Right lobe of liver (tissue), 4 donors: ENCODE results near the gene CD8A.

Source experiments
- POLR2A ChIP-seq: fragments of 450-650 bp; IDR thresholded peaks from one replicate; pipeline ENCODE4 v1.6.1; 2017; ENCODE audit warnings: antibody characterized with exemption, mild to moderate bottlenecking
- TF ChIP-seq, protein P1 (sequence below), 4 donors: fragments of 200-600 bp in 3 of 4; fragments of 450-650 bp in 1 of 4; IDR thresholded peaks; one replicate each; pipeline versions ENCODE4 v1.5.1 to v1.8.0; 2016 to 2022; ENCODE audit warnings: antibody characterized with exemption in 4 of 4, mild to moderate bottlenecking in 2 of 4
- donor health status: DM: no; HTN: no; CAD: no.
- donor health status: DM: no; HTN: no; CAD: no.
- donor health status: DM: no; HTN: yes; CAD: no.

GRCh38 chr2:86808315-86809161 is 17.8 kb upstream of the CD8A start:
- TF ChIP-seq, protein P1, sequence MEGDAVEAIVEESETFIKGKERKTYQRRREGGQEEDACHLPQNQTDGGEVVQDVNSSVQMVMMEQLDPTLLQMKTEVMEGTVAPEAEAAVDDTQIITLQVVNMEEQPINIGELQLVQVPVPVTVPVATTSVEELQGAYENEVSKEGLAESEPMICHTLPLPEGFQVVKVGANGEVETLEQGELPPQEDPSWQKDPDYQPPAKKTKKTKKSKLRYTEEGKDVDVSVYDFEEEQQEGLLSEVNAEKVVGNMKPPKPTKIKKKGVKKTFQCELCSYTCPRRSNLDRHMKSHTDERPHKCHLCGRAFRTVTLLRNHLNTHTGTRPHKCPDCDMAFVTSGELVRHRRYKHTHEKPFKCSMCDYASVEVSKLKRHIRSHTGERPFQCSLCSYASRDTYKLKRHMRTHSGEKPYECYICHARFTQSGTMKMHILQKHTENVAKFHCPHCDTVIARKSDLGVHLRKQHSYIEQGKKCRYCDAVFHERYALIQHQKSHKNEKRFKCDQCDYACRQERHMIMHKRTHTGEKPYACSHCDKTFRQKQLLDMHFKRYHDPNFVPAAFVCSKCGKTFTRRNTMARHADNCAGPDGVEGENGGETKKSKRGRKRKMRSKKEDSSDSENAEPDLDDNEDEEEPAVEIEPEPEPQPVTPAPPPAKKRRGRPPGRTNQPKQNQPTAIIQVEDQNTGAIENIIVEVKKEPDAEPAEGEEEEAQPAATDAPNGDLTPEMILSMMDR (IDR thresholded peaks at IDR 0.05): peak; percentile 90 to 95 (median 92)
- TF ChIP-seq POLR2A: no peak
